ENCODE measurements around the gene FAF1. TPM values are rescaled to one million over a fixed set of nuclear protein-coding genes. Genes with fewer than 3 reads are reported as not detected.
A peak's percentile ranks its signal among the peaks of the same experiment; 100 is the strongest.

FAF1 gene
- total and polyA plus RNA-seq, 9 of the 15 experiments (the other 6 are each of a cell fraction or from before 2014, with no cell fraction given), result 48.7 to 225 (median 118) TPM

GRCh38 chr1:50873458-50874187, 86.4 kb downstream of the FAF1 start (continued):
- TF ChIP-seq ZBTB9 (CRISPR knock-in tag; IDR thresholded peaks at IDR 0.05) (no peak), ZNF79 (CRISPR knock-in tag; IDR thresholded peaks at IDR 0.05; ENCODE audit: low read depth) (no peak), FOSL1 (tag; conservative IDR thresholded peaks at IDR 0.05) (peak; percentile 95), PBX2 (CRISPR knock-in tag; IDR thresholded peaks at IDR 0.05; ENCODE audit: low read depth) (no peak), PBX2 (tag; conservative IDR thresholded peaks at IDR 0.05; ENCODE audit: low read depth) (peak; percentile 58), MTA1 (IDR thresholded peaks at IDR 0.05; ENCODE audit: borderline replicate concordance) (0 out of 2 replicates have a peak, but pooled peaks have one; percentile 59), E2F1 (CRISPR knock-in tag; IDR thresholded peaks at IDR 0.05) (no peak), RFX7 (CRISPR knock-in tag; IDR thresholded peaks at IDR 0.05) (no peak), ZNF175 (CRISPR knock-in tag; IDR thresholded peaks at IDR 0.05; ENCODE audit: low read depth) (no peak), HMBOX1 (IDR thresholded peaks at IDR 0.05) (0 out of 2 replicates have a peak, but pooled peaks have one; percentile 43), POLR2A (conservative IDR thresholded peaks at IDR 0.05) (no peak), CC2D1A (IDR thresholded peaks at IDR 0.05) (peak; percentile 97), ZNF224 (CRISPR knock-in tag; IDR thresholded peaks at IDR 0.05) (no peak), ZNF717 (CRISPR knock-in tag; IDR thresholded peaks at IDR 0.05) (no peak), FUS (optimal IDR thresholded peaks at IDR 0.05; ENCODE audit: low read depth, low read length) (no peak), ILF3 (IDR thresholded peaks at IDR 0.05; ENCODE audit: borderline replicate concordance) (no peak), ZBTB11 (CRISPR knock-in tag; IDR thresholded peaks at IDR 0.05) (no peak)

All from K562 (cell line).